ENCODE data around the gene MAST4. TPM values are rescaled to one million over a fixed set of nuclear protein-coding genes. Genes with fewer than 3 reads are reported as not detected.

The MAST4 gene
- total RNA-seq, 2 donors from 2014 or later, result 15.9 to 53.1 TPM

- ATAC-seq (no peak), DNase-seq (ENCODE audit: low spot score) (no peak)
- no peaks in the 10 kb centered on the region for H3K9me3 Mint-ChIP-seq
- H3K36me3 Mint-ChIP-seq, result no peaks in the 10 kb centered on the region
- peaks cover 0 to 3% of the 10 kb centered on the region in 2 donors for H3K27me3 Mint-ChIP-seq
- peaks cover 0 to 2% of the 10 kb centered on the region in 2 donors for H3K4me1 Mint-ChIP-seq (ENCODE audit: low read depth in 2 of 2)
- H3K4me3 Mint-ChIP-seq, result no peak overlapping the region
- no peak overlapping the region for H3K27ac Mint-ChIP-seq
Measured at GRCh38 chr5:66872736-66873331, 276.6 kb downstream of the MAST4 start.

DNA sequence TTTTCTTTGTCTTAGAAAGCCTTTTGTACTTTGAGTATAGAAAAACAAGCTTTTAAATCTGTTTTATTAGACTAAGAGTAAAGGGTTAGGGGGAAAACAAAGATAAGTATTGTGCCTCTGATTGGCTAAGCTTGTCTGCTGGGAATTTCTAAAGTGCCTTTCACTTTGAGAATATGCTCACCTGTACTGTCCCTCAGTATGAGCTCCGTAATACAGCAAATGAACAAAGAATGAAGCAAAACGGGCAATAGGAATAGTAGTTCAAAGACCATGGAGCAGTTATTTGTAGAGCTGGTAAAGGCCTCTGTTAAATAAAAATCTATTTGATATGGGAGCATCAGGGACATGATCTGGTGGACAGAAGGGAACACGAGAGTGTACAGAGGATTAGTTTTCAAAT, 277.8 kb downstream of the MAST4 start:
- no peak for DNase-seq (ENCODE audit: low spot score)
- Mint-ChIP-seq H3K36me3 (no peaks in the 10 kb centered on the region), H3K27ac (no peak overlapping the region), H3K4me3 (no peak overlapping the region), H3K9me3 (no peaks in the 10 kb centered on the region), H3K27me3 (peaks cover 0 to 3% of the 10 kb centered on the region in 2 donors), H3K4me1 (ENCODE audit: low read depth in 2 of 2) (no peaks in the 10 kb centered on the region)
- ATAC-seq, result no peak

DNA sequence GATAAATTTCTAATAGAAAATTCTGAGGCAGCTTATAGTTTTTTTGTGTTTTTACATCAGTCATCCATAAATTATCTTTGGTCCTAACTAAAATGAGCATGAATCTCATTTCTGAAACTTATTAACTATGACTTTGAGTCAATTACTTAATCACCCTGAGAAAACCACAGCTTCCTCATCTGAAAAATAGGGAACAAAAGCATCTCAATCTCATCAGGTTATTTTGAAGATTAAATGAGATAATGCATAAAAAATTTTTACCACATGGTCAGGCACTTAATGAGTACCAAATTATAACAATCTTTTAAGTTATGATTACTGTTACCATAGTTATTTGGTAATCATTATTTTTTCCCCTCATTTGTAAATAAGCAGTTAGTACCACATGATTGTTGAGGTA, 279.1 kb downstream of the MAST4 start:
- Mint-ChIP-seq H3K4me3 (no peak overlapping the region), H3K36me3 (no peaks in the 10 kb centered on the region), H3K27me3 (peaks cover 0 to 8% of the 10 kb centered on the region in 2 donors), H3K27ac (no peak overlapping the region), H3K9me3 (no peaks in the 10 kb centered on the region), H3K4me1 (ENCODE audit: low read depth in 2 of 2) (no peaks in the 10 kb centered on the region)
- no peak for ATAC-seq
- no peak for DNase-seq (ENCODE audit: low spot score)

- no peak overlapping the region for H3K27ac Mint-ChIP-seq
- H3K4me1 Mint-ChIP-seq (ENCODE audit: low read depth in 2 of 2), result no peaks in the 10 kb centered on the region
- no peak overlapping the region for H3K4me3 Mint-ChIP-seq
- H3K27me3 Mint-ChIP-seq, result peaks cover 4 to 9% of the 10 kb centered on the region in 2 donors
- H3K36me3 Mint-ChIP-seq, result no peaks in the 10 kb centered on the region
- DNase-seq (ENCODE audit: low spot score) (no peak), ATAC-seq (peak in 1 of 2 donors; percentile 27)
- no peaks in the 10 kb centered on the region for H3K9me3 Mint-ChIP-seq
Measured at GRCh38 chr5:66876266-66876807, 280.1 kb downstream of the MAST4 start.

GRCh38 chr5:66877843-66878242, 281.6 kb downstream of the MAST4 start:
- no peak overlapping the region for H3K4me3 Mint-ChIP-seq
- ATAC-seq, result no peak
- H3K27me3 Mint-ChIP-seq, result peaks cover 4 to 15% of the 10 kb centered on the region in 2 donors
- no peaks in the 10 kb centered on the region for H3K9me3 Mint-ChIP-seq
- H3K4me1 Mint-ChIP-seq (ENCODE audit: low read depth in 2 of 2), result peaks cover 0 to 6% of the 10 kb centered on the region in 2 donors
- no peak overlapping the region for H3K27ac Mint-ChIP-seq
- H3K36me3 Mint-ChIP-seq, result no peaks in the 10 kb centered on the region
- no peak for DNase-seq (ENCODE audit: low spot score)

- no peak for DNase-seq (ENCODE audit: low spot score)
- no peak for ATAC-seq
- Mint-ChIP-seq H3K9me3 (no peaks in the 10 kb centered on the region), H3K4me1 (ENCODE audit: low read depth in 2 of 2) (peaks cover 0 to 7% of the 10 kb centered on the region in 2 donors), H3K4me3 (no peak overlapping the region), H3K27me3 (peaks cover 9 to 16% of the 10 kb centered on the region in 2 donors), H3K27ac (no peak overlapping the region), H3K36me3 (no peaks in the 10 kb centered on the region)
Measured at GRCh38 chr5:66880401-66880800, 284.2 kb downstream of the MAST4 start.

DNA sequence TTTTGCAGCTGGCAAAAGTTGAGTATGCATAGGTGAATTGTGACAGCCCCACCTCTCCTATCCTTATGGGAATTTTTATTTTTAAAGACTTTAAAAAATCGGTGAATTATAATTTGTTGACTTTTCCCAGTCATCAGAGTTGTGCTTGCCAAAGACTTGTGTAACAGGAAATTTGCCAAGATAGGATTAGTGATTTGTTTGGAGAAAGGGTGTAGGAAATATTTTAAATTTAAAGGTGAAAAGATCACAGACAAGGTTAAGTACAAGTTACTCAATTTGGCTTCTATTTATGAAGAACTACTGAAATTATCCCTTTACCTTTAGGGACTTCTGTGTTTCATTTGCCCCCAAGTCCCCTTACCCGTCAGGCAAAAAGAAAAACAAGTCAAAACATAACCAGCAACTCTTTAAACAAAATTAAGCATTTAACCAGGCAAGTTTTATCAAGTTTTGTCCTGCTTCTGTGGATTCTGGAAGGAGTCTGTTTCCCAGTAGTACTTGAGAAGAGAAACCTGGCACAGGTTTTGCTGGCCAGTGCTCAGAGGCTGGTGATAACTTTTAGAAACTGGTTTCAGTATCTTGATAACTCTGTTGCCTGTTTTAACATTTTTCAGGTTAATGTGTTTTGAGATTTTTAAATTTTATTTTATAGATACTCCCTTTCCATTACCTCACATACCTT, 285.4 kb downstream of the MAST4 start:
- no peak overlapping the region for H3K27ac Mint-ChIP-seq
- DNase-seq (ENCODE audit: low spot score) (no peak), ATAC-seq (no peak)
- no peaks in the 10 kb centered on the region for H3K36me3 Mint-ChIP-seq
- H3K9me3 Mint-ChIP-seq, result no peaks in the 10 kb centered on the region
- H3K4me1 Mint-ChIP-seq (ENCODE audit: low read depth in 2 of 2), result peaks cover 0 to 7% of the 10 kb centered on the region in 2 donors
- peaks cover 9 to 16% of the 10 kb centered on the region in 2 donors for H3K27me3 Mint-ChIP-seq
- no peak overlapping the region for H3K4me3 Mint-ChIP-seq

GRCh38 chr5:66882606-66883227, 286.5 kb downstream of the MAST4 start:
- no peaks in the 10 kb centered on the region for H3K9me3 Mint-ChIP-seq
- DNase-seq (ENCODE audit: low spot score) (no peak), ATAC-seq (peak in 1 of 2 donors; percentile 90)
- H3K27ac Mint-ChIP-seq, result no peak overlapping the region
- no peak overlapping the region for H3K4me3 Mint-ChIP-seq
- peaks cover 9 to 16% of the 10 kb centered on the region in 2 donors for H3K27me3 Mint-ChIP-seq
- H3K4me1 Mint-ChIP-seq (ENCODE audit: low read depth in 2 of 2), result peaks cover 0 to 7% of the 10 kb centered on the region in 2 donors
- no peaks in the 10 kb centered on the region for H3K36me3 Mint-ChIP-seq

DNA sequence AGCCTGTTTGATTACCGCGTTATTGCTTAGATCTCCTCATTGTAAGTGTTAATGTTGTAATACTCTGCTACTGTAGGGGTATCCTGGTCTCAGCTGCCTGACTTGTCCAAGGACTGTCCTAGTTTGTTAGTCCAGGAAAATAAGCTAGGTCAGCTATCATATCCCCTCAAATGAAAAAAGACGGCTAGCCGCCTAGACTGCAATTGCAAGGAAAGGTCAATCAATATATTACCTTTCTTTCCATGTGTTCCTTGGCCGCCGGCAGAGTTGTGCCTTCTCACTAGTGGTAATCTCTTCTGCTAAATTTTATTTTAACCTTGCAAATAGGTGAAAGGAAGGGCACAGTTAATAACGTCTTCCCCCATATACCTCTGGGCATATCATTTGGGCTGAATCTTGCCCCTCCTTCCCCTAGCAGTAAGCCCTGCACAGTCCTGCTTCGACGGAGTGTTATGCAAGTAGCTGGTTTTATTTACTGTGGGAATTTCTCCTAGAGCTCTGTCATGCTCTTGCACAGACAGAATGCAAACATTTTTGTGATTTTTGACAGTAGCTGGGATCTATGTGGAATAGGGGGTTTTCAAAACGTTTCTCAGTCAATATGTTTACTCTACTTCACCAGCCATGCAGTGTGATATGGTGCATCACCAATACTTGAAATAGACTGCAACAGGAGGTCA, 288.5 kb downstream of the MAST4 start:
- no peaks in the 10 kb centered on the region for H3K36me3 Mint-ChIP-seq
- ATAC-seq (no peak), DNase-seq (ENCODE audit: low spot score) (no peak)
- peaks cover 9 to 16% of the 10 kb centered on the region in 2 donors for H3K27me3 Mint-ChIP-seq
- H3K27ac Mint-ChIP-seq, result no peak overlapping the region
- H3K4me1 Mint-ChIP-seq (ENCODE audit: low read depth in 2 of 2), result peaks cover 0 to 15% of the 10 kb centered on the region in 2 donors
- no peaks in the 10 kb centered on the region for H3K9me3 Mint-ChIP-seq
- H3K4me3 Mint-ChIP-seq, result no peak overlapping the region

- H3K9me3 Mint-ChIP-seq, result no peaks in the 10 kb centered on the region
- no peak for ATAC-seq
- DNase-seq (ENCODE audit: low spot score), result no peak
- H3K27ac Mint-ChIP-seq, result no peak overlapping the region
- H3K4me1 Mint-ChIP-seq (ENCODE audit: low read depth in 2 of 2), result peaks cover 0 to 15% of the 10 kb centered on the region in 2 donors
- no peak overlapping the region for H3K4me3 Mint-ChIP-seq
- peaks cover 10 to 19% of the 10 kb centered on the region in 2 donors for H3K27me3 Mint-ChIP-seq
- H3K36me3 Mint-ChIP-seq, result no peaks in the 10 kb centered on the region
Measured at GRCh38 chr5:66886941-66887340, 290.7 kb downstream of the MAST4 start.

DNA sequence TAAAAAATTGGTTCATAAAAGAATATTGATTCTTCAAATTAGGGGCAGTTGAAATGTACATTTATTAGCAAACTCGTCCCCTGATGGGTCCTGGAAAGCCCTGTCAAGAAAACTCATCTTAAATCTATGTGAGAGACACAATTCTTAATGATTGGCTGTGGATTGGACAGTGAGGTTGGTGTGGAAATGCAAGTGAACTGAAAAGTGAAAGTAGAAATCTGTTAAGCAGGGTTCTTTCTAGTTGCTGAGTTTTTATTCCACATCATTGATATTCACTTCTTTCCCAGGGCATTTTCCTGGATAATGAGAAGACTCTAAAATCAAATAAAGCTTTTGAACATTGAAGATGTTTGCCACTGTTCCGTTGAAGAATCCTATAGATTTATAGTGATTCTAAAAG, 292.4 kb downstream of the MAST4 start:
- H3K4me1 Mint-ChIP-seq (ENCODE audit: low read depth in 2 of 2), result peaks cover 0 to 14% of the 10 kb centered on the region in 2 donors
- no peak for ATAC-seq
- H3K9me3 Mint-ChIP-seq, result no peaks in the 10 kb centered on the region
- DNase-seq (ENCODE audit: low spot score), result no peak
- H3K27ac Mint-ChIP-seq, result no peak overlapping the region
- no peak overlapping the region for H3K4me3 Mint-ChIP-seq
- no peaks in the 10 kb centered on the region for H3K36me3 Mint-ChIP-seq
- peaks cover 15 to 21% of the 10 kb centered on the region in 2 donors for H3K27me3 Mint-ChIP-seq

GRCh38 chr5:66889056-66889455, 292.9 kb downstream of the MAST4 start:
- no peak overlapping the region for H3K27ac Mint-ChIP-seq
- H3K4me1 Mint-ChIP-seq (ENCODE audit: low read depth in 2 of 2), result peaks cover 0 to 14% of the 10 kb centered on the region in 2 donors
- DNase-seq (ENCODE audit: low spot score) (no peak), ATAC-seq (no peak)
- no peak overlapping the region for H3K4me3 Mint-ChIP-seq
- no peaks in the 10 kb centered on the region for H3K36me3 Mint-ChIP-seq
- H3K9me3 Mint-ChIP-seq, result no peaks in the 10 kb centered on the region
- H3K27me3 Mint-ChIP-seq, result peaks cover 15 to 21% of the 10 kb centered on the region in 2 donors

DNA sequence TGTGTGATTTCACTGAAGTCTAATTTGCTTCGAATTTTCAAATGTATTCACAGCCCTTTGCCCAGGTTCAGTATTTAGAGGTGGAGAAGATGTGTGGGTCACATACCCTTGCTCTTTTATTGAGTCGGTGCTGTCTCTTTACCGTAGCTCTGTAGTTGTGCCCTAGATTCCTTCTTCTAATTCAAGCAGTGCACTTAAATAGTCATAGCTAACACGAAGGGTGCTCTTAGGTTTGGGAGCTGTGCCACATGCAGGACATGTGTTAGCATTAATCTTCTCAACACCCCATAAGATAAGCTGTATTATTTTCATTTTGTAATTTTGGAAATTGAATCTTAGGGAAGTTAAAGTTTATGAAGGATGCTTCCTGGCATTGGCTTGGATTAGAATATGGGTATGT, 293.3 kb downstream of the MAST4 start:
- DNase-seq (ENCODE audit: low spot score), result no peak
- H3K27me3 Mint-ChIP-seq, result peaks cover 18 to 26% of the 10 kb centered on the region in 2 donors
- no peaks in the 10 kb centered on the region for H3K36me3 Mint-ChIP-seq

More for the DNA sequence above, 293.3 kb downstream of the MAST4 start:
- Mint-ChIP-seq H3K4me3 (no peak overlapping the region), H3K9me3 (no peaks in the 10 kb centered on the region), H3K27ac (no peak overlapping the region), H3K4me1 (ENCODE audit: low read depth in 2 of 2) (peaks cover 0 to 14% of the 10 kb centered on the region in 2 donors)
- ATAC-seq, result no peak

All from natural killer cell treated with Interleukin-12 subunit alpha and Interleukin-12 subunit beta and Interleukin-15 and Interleukin-18, amount 100 ng/mL, for 72 hours (primary cell).